ENCODE results near the gene HOXA6. TPM values are rescaled to one million over a fixed set of nuclear protein-coding genes. Genes with fewer than 3 reads are reported as not detected.

Gene HOXA6
- total RNA-seq, 6 experiments from 2014 or later: not detected

DNA sequence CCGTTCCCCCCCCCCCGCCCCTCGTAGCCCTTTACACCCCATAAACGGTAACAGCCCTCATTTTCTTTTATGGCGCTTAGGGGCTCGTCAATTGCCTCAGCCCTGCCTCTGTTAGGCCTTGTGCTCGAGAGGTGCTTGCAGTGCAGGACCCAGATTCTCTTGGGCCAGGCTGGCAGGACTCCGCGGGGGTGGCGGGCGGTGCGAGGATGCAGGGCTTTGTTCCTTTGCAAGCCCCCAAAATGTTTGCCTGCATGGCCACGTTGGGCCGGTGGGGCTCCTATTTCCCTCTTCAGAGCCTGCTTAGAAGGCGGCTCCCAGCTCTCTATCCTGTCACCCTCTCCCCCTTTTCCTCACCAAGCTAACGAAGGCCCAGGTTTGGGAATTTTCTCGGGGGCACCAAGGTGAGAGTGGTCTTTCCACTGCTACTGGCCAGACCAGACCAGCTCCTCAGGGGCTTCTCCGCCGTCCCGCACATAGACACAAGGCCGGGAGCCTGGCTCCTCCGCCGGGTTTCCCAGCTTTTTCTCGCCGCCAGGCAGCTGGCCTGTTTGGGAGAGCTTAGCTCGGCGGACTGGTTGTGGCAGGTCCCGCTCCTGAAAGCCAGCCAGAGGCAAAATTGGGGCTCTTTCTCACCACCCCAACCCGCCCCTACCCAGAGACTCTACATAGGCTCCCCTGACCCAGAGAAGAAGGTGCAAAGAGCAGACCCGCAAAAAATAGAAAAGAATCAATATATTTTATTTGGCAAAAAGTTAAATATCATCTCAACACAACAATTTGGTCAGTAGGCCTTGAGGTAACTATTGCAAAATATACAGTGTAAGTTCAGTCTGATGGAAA, 14.4 kb upstream of the HOXA6 start:
- Histone ChIP-seq H3K27ac (no peak overlapping the region), H3K4me3 (no peak overlapping the region), H3K36me3 (no peaks in the 10 kb centered on the region), H3K4me1 (peaks cover 0 to 15% (median 4%) of the 10 kb centered on the region in 4 donors), H3K27me3 (peaks cover 32 to 51% of the 10 kb centered on the region in 2 donors), H3K9me3 (no peaks in the 10 kb centered on the region)
- 41% methylated on average over 7 of the region's 30 CpGs for WGBS (ENCODE audit: insufficient coverage, low coverage, low lambda C conversion rate, missing lambda C conversion rate)
- intact Hi-C loops (cut with DNase I): loop anchor here in 1 of 2 donors (10.0 kb wide), 1 partner anchor 67 kb away; the partner anchor contains the start of gene HOXA1
- DNase-seq (no peak), ATAC-seq (no peak)
- no peak for TF ChIP-seq POLR2A (IDR thresholded peaks at IDR 0.05)
- TF ChIP-seq, protein P1, sequence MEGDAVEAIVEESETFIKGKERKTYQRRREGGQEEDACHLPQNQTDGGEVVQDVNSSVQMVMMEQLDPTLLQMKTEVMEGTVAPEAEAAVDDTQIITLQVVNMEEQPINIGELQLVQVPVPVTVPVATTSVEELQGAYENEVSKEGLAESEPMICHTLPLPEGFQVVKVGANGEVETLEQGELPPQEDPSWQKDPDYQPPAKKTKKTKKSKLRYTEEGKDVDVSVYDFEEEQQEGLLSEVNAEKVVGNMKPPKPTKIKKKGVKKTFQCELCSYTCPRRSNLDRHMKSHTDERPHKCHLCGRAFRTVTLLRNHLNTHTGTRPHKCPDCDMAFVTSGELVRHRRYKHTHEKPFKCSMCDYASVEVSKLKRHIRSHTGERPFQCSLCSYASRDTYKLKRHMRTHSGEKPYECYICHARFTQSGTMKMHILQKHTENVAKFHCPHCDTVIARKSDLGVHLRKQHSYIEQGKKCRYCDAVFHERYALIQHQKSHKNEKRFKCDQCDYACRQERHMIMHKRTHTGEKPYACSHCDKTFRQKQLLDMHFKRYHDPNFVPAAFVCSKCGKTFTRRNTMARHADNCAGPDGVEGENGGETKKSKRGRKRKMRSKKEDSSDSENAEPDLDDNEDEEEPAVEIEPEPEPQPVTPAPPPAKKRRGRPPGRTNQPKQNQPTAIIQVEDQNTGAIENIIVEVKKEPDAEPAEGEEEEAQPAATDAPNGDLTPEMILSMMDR (IDR thresholded peaks at IDR 0.05): no peak

DNA sequence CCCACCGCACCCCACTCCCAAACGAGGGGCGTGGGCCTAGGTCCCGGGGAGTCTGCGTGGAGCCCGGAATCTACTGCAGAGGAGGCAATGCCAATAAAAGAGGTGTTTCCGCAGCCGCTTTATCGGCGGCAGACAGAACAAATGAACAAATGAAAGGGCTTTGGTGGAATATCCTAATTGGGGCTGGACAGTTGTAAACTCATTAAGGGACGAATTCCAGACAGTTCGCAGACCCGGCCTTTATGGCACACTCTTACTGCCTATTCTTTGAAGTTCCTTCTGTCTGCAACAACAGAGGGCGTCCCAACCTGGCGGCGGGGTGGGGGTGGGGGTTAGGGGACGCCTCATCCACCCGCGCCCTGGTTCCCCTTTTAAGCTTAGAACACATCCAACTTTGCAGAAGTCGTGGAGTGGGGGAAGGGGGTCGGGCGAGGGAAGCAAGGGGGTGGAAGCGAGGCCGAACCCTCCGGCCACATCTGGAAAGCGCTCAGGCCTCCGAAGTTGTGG, 13.7 kb upstream of the HOXA6 start:
- H3K4me3 ChIP-seq: peak overlapping the region; percentile 32 to 60 (median 57)
- WGBS (ENCODE audit: insufficient coverage, low coverage, low lambda C conversion rate, missing lambda C conversion rate): 0% methylated on average over 8 of the region's 27 CpGs
- peaks cover 0 to 15% (median 4%) of the 10 kb centered on the region in 4 donors for H3K4me1 ChIP-seq
- no peaks in the 10 kb centered on the region for H3K36me3 ChIP-seq
- H3K27me3 ChIP-seq: peaks cover 27 to 49% of the 10 kb centered on the region in 2 donors
- no peaks in the 10 kb centered on the region for H3K9me3 ChIP-seq
- DNase-seq (peak in 1 of 3 donors; percentile 56), ATAC-seq (peak; percentile 5 to 35 (median 16))
- H3K27ac ChIP-seq: no peak overlapping the region
- TF ChIP-seq, protein P1 (IDR thresholded peaks at IDR 0.05): peak in 1 of 4 donors; percentile 3
- no peak for TF ChIP-seq POLR2A (IDR thresholded peaks at IDR 0.05)
- intact Hi-C loops (cut with DNase I): loop anchor here in 1 of 2 donors (10.0 kb wide), 1 partner anchor 66 kb away; the partner anchor contains the start of gene HOXA1

DNA sequence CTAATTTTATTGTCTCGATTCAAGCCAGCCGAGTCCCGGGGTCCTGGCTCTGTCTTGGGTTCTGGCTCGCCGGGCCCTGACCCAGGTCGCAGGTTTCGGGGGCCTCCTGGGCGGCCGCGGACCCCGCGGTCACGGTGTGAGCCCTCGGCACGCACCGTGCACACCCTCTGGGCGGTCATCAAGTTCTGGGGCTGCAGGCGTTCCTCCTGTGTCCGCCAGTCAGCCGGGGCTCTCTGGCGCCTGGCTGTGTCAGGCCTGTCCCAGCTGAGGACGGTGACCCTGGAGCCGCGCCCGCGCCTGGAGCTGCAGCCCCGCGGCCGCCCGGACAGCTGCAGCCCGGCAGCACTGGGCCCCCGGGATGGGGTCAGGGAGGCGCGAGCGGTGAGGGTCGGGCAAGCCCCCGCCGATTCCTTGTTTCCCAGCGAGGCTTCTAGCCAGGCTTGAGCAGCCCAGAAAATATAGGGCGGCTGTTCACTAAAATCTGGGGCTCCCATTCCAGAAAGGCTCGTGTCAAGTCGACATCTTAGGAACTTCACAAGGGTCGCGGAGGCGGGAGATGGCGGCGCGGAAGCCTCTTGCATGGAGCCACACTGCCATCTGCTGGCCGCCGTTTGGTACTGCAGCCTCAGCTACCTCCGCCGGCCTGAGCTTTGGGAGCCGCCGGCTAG, 13.1 kb upstream of the HOXA6 start:
- DNase-seq (peak; percentile 80 to 87 (median 83)), ATAC-seq (peak; percentile 88 to 93 (median 92))
- Histone ChIP-seq H3K4me1 (peaks cover 0 to 15% (median 4%) of the 10 kb centered on the region in 4 donors), H3K4me3 (peak overlapping the region; percentile 32 to 60 (median 57)), H3K27ac (no peak overlapping the region), H3K9me3 (no peaks in the 10 kb centered on the region), H3K27me3 (peaks cover 21 to 48% of the 10 kb centered on the region in 2 donors), H3K36me3 (no peaks in the 10 kb centered on the region)
- 0% methylated on average over 19 of the region's 54 CpGs for WGBS (ENCODE audit: insufficient coverage, low coverage, low lambda C conversion rate, missing lambda C conversion rate)
- TF ChIP-seq, protein P1 (IDR thresholded peaks at IDR 0.05): peak in 3 of 4 donors; percentile 99 to 100 (median 99)
- no peak for TF ChIP-seq POLR2A (IDR thresholded peaks at IDR 0.05)
- intact Hi-C loops (cut with DNase I): loop anchor here in 1 of 2 donors (10.0 kb wide), 1 partner anchor 66 kb away; the partner anchor contains the start of gene HOXA1

DNA sequence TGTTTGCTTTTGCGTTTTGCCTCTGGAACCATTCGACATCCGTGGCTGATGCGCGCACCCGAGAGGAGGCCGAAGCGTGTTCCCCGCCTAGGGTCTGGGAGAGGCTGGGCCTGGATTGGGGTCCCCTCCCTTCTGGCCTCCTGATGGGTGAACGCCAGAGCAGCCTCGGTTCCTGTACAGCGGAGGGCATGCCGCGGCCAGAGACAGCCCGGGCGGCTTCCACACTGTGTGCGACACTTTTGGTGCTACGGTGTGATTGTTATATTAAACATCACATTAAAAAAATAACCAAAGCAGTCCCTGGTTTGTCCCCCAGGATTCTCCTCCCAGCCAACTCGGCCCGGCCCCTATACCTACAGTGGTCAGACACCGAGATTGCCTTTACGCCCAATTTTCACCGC, 12.6 kb upstream of the HOXA6 start:
- WGBS (ENCODE audit: insufficient coverage, low coverage, low lambda C conversion rate, missing lambda C conversion rate): 14% methylated on average over 22 of the region's 23 CpGs
- Histone ChIP-seq H3K4me3 (peak overlapping the region in 2 of 3 donors; percentile 57 to 60), H3K4me1 (peaks cover 0 to 15% (median 4%) of the 10 kb centered on the region in 4 donors), H3K27me3 (peaks cover 17 to 48% of the 10 kb centered on the region in 2 donors), H3K27ac (no peak overlapping the region), H3K36me3 (no peaks in the 10 kb centered on the region), H3K9me3 (no peaks in the 10 kb centered on the region)
- peak; percentile 1 to 11 (median 4) for ATAC-seq
- no peak for DNase-seq
- intact Hi-C loops (cut with DNase I): loop anchor here in 1 of 2 donors (10.0 kb wide), 1 partner anchor 65 kb away; the partner anchor contains the start of gene HOXA1
- TF ChIP-seq, protein P1 (IDR thresholded peaks at IDR 0.05): no peak
- TF ChIP-seq POLR2A (IDR thresholded peaks at IDR 0.05): no peak
